Adrenal gland (tissue), 12 donors: ENCODE measurements around the gene FABP7. TPM values are rescaled to one million over a fixed set of nuclear protein-coding genes. Genes with fewer than 3 reads are reported as not detected.

ENCODE experiments used
- DNase-seq, 7 donors: peaks; one replicate each; pipeline ENCODE4 v3.0.0-alpha.2; 2019 to 2020
- H3K27ac ChIP-seq, 5 donors: fragments of 200-600 bp; sonication (generic) in 4 of 5; 1 replicate in 3 of 5; 2 replicates in 2 of 5; pipeline versions ENCODE4 v1.5.1 to v1.8.0; 2016 to 2020; ENCODE audit warnings: mild to moderate bottlenecking in 1 of 5
- H3K27me3 ChIP-seq: fragments of 200-600 bp; 2 replicates; pipeline ENCODE4 v1.8.0; 2021
- H3K36me3 ChIP-seq, 2 donors: fragments of 200-600 bp; replicated peaks in 1 of 2; 1 replicate in 1 of 2; 2 replicates in 1 of 2; pipeline versions ENCODE4 v1.5.1 to v1.8.0; 2018 to 2022
- H3K4me1 ChIP-seq, 2 donors: fragments of 200-600 bp; replicated peaks in 1 of 2; 1 replicate in 1 of 2; 2 replicates in 1 of 2; pipeline versions ENCODE4 v1.5.1 to v1.8.0; 2018 to 2021
- H3K4me3 ChIP-seq, 4 donors: fragments of 200-600 bp; sonication (generic) in 3 of 4; one replicate each; pipeline ENCODE4 v1.5.1; 2016 to 2018
- H3K9me3 ChIP-seq, 3 donors: fragments of 200-600 bp; sonication (generic) in 1 of 3; replicated peaks in 1 of 3; 1 replicate in 2 of 3; 2 replicates in 1 of 3; pipeline versions ENCODE4 v1.5.1 to v1.8.0; 2016 to 2021
- CTCF ChIP-seq, 6 experiments: fragments of 450-650 bp in 4 of 6; fragments of 200-600 bp in 2 of 6; sonication (generic) in 1 of 6; IDR thresholded peaks; 1 replicate in 5 of 6; 2 replicates in 1 of 6; pipeline versions ENCODE4 v1.5.1 to v1.8.0; 2016 to 2021; ENCODE audit warnings: antibody characterized with exemption in 6 of 6, mild to moderate bottlenecking in 2 of 6, moderate library complexity in 1 of 6
- POLR2A ChIP-seq, 2 donors: fragments of 450-650 bp; IDR thresholded peaks; one replicate each; pipeline ENCODE4 v1.6.1; 2017; ENCODE audit warnings: antibody characterized with exemption in 2 of 2, mild to moderate bottlenecking in 2 of 2, moderate library complexity in 1 of 2
- WGBS, 4 donors: extraction: QIAGEN DNeasy Blood & Tissue Kit in 2 of 4; methylation state at CpG; one replicate each; pipeline versions ENCODE4 v1.1.5 to v1.1.7; 2013 to 2017; 5-methylcytosine and 5-hydroxymethylcytosine counted together
- intact Hi-C, 2 donors: fragments of 100-400 bp; cut with DNase I; formaldehyde crosslinking; loops; one replicate each; pipeline versions ENCODE4 v1.14.1 to v1.15.0; 2022 to 2023
- polyA plus RNA-seq, 3 donors: library from polyadenylated mRNA; stranded (reverse); fragments of 200-250 nt in 2 of 3; fragments of 350-450 nt in 1 of 3; fragmentation: Illumina TruSeq in 1 of 3; extraction: RNeasy Lipid Tissue Mini Kit (QIAGEN cat#74804) in 1 of 3; gene quantifications; one replicate each; pipeline ENCODE4 v1.2.3, GENCODE V29; 2013 to 2014
- total RNA-seq, 9 donors: library from RNA; depleted of rRNA in 4 of 9; stranded (reverse); fragments of >200 nt in 4 of 9; fragments of 120-200 nt in 1 of 9; fragmentation: NEBNext Ultra II Directional in 1 of 9; extraction: Animal tissue kit (Norgen Biotek cat#: 25700) in 1 of 9; gene quantifications; one replicate each; pipeline versions ENCODE4 v1.1.0 to v1.2.4, GENCODE V29; 2013 to 2023
- donor health status: healthy with polysubstance abuse.
- donor health status: Bipolar disorder and iron deficiency.
- donor health status: DM: yes; HTN: yes; CAD: no.
- donor health status: DM: no; HTN: no; CAD: no.
- donor health status: DM: no; HTN: no; CAD: no.
- donor health status: DM: yes; HTN: yes; CAD: no.

Gene FABP7
- total and polyA plus RNA-seq, 12 donors: 0.22 TPM; not detected in 11

- Histone ChIP-seq H3K27me3 (no peaks in the 10 kb centered on the region), H3K4me3 (no peak overlapping the region), H3K9me3 (no peaks in the 10 kb centered on the region), H3K4me1 (no peaks in the 10 kb centered on the region), H3K27ac (no peak overlapping the region), H3K36me3 (peaks cover 0 to 7% of the 10 kb centered on the region in 2 donors)
- no peak for DNase-seq
- TF ChIP-seq CTCF (IDR thresholded peaks at IDR 0.05) (no peak), POLR2A (IDR thresholded peaks at IDR 0.05) (no peak)
- WGBS, 4 donors: 76 to 84% (median 80%) methylated on average over 1 of the region's 1 CpG
- intact Hi-C loops: no loop called here
Observed at GRCh38 chr6:122810189-122810588, 30.7 kb downstream of the FABP7 start.

GRCh38 chr6:122817358-122817757, 37.8 kb downstream of the FABP7 start:
- no peak overlapping the region for H3K27ac ChIP-seq
- intact Hi-C loops: no loop called here

GRCh38 chr6:122817766-122818165, 38.2 kb downstream of the FABP7 start:
- Histone ChIP-seq H3K27me3 (no peaks in the 10 kb centered on the region), H3K27ac (no peak overlapping the region), H3K9me3 (no peaks in the 10 kb centered on the region), H3K4me1 (no peaks in the 10 kb centered on the region), H3K36me3 (no peaks in the 10 kb centered on the region), H3K4me3 (no peak overlapping the region)
- DNase-seq: no peak
- TF ChIP-seq CTCF (IDR thresholded peaks at IDR 0.05) (no peak), POLR2A (IDR thresholded peaks at IDR 0.05) (no peak)
- WGBS, 4 donors: 60 to 80% (median 67%) methylated on average over 4 of the region's 4 CpGs
- intact Hi-C loops: no loop called here

More at GRCh38 chr6:122817358-122817757, 37.8 kb downstream of the FABP7 start:
- H3K9me3 ChIP-seq: no peaks in the 10 kb centered on the region
- H3K4me1 ChIP-seq: no peaks in the 10 kb centered on the region
- H3K27me3 ChIP-seq: no peaks in the 10 kb centered on the region
- DNase-seq: no peak
- H3K36me3 ChIP-seq: no peaks in the 10 kb centered on the region
- H3K4me3 ChIP-seq: no peak overlapping the region
- TF ChIP-seq CTCF (IDR thresholded peaks at IDR 0.05) (no peak), POLR2A (IDR thresholded peaks at IDR 0.05) (no peak)
- 74 to 96% (median 84%) methylated on average over 2 of the region's 2 CpGs for WGBS, 4 donors

- no peak for DNase-seq
Observed at GRCh38 chr6:122818866-122819265, 39.4 kb downstream of the FABP7 start.

More at GRCh38 chr6:122818866-122819265, 39.4 kb downstream of the FABP7 start:
- H3K27me3 ChIP-seq: no peaks in the 10 kb centered on the region
- intact Hi-C loops: no loop called here
- no peaks in the 10 kb centered on the region for H3K36me3 ChIP-seq
- TF ChIP-seq CTCF (IDR thresholded peaks at IDR 0.05) (no peak), POLR2A (IDR thresholded peaks at IDR 0.05) (no peak)
- no peaks in the 10 kb centered on the region for H3K9me3 ChIP-seq
- H3K4me3 ChIP-seq: no peak overlapping the region
- no peak overlapping the region for H3K27ac ChIP-seq
- 69 to 86% (median 80%) methylated on average over 2 of the region's 2 CpGs for WGBS, 4 donors
- no peaks in the 10 kb centered on the region for H3K4me1 ChIP-seq
